Measurements from ENCODE around the gene NUCB1.
A peak's percentile ranks its signal among the peaks of the same experiment; 100 is the strongest.
"Not testable (repeated sequence)": the region's sequence is repeated elsewhere in the genome, so short reads cannot be mapped to it uniquely, and the experiment has no call there.

The NUCB1 gene

GRCh38 chr19:48866692-48867091 lies 33.4 kb upstream of the NUCB1 start:
- FAIRE-seq: no peak
- no peak for TF ChIP-seq POLR2A (IDR thresholded peaks at IDR 0.05; ENCODE audit: low read depth, low read length)
- TF ChIP-seq POLR2AphosphoS5 (IDR thresholded peaks at IDR 0.05; ENCODE audit: low read depth, low read length): no peak
- TF ChIP-seq POU2F2 (IDR thresholded peaks at IDR 0.05; ENCODE audit: low read depth, low read length): no peak
- no peak for TF ChIP-seq PAX5 (IDR thresholded peaks at IDR 0.05; ENCODE audit: insufficient read depth, low read length, severe bottlenecking)
- no peak for TF ChIP-seq SPI1 (IDR thresholded peaks at IDR 0.05; ENCODE audit: low read depth, low read length)
- TF ChIP-seq TAF1 (IDR thresholded peaks at IDR 0.05; ENCODE audit: low read depth, low read length): no peak

GRCh38 chr19:48867123-48867745 lies 32.9 kb upstream of the NUCB1 start:
- DNase-seq (ENCODE audit: insufficient read length, low spot score) (no peak), FAIRE-seq (no peak)
- no peak for TF ChIP-seq SPI1 (IDR thresholded peaks at IDR 0.05; ENCODE audit: low read depth, low read length)
- TF ChIP-seq TAF1 (IDR thresholded peaks at IDR 0.05; ENCODE audit: low read depth, low read length): no peak
- TF ChIP-seq POLR2A (IDR thresholded peaks at IDR 0.05; ENCODE audit: low read depth, low read length): no peak
- no peak for TF ChIP-seq POLR2AphosphoS5 (IDR thresholded peaks at IDR 0.05; ENCODE audit: low read depth, low read length)
- no peak for TF ChIP-seq PAX5 (IDR thresholded peaks at IDR 0.05; ENCODE audit: insufficient read depth, low read length, severe bottlenecking)
- no peak for TF ChIP-seq POU2F2 (IDR thresholded peaks at IDR 0.05; ENCODE audit: low read depth, low read length)

More at GRCh38 chr19:48866692-48867091, 33.4 kb upstream of the NUCB1 start:
- no peak for DNase-seq (ENCODE audit: insufficient read length, low spot score)

- no peak for DNase-seq (ENCODE audit: insufficient read length, low spot score)
- no peak for TF ChIP-seq PAX5 (IDR thresholded peaks at IDR 0.05; ENCODE audit: insufficient read depth, low read length, severe bottlenecking)
- no peak for TF ChIP-seq SPI1 (IDR thresholded peaks at IDR 0.05; ENCODE audit: low read depth, low read length)
- no peak for TF ChIP-seq POLR2AphosphoS5 (IDR thresholded peaks at IDR 0.05; ENCODE audit: low read depth, low read length)
- TF ChIP-seq POLR2A (IDR thresholded peaks at IDR 0.05; ENCODE audit: low read depth, low read length): no peak
- TF ChIP-seq TAF1 (IDR thresholded peaks at IDR 0.05; ENCODE audit: low read depth, low read length): no peak
- TF ChIP-seq POU2F2 (IDR thresholded peaks at IDR 0.05; ENCODE audit: low read depth, low read length): no peak
- FAIRE-seq: no peak
These were observed 32.4 kb upstream of the NUCB1 start for GRCh38 chr19:48867746-48868113.

- FAIRE-seq: no peak
- TF ChIP-seq TAF1 (IDR thresholded peaks at IDR 0.05; ENCODE audit: low read depth, low read length) (no peak), SPI1 (IDR thresholded peaks at IDR 0.05; ENCODE audit: low read depth, low read length) (peak; percentile 30; the same call in 1 of the 2 replicates), POLR2AphosphoS5 (IDR thresholded peaks at IDR 0.05; ENCODE audit: low read depth, low read length) (no peak), PAX5 (IDR thresholded peaks at IDR 0.05; ENCODE audit: insufficient read depth, low read length, severe bottlenecking) (no peak), POU2F2 (IDR thresholded peaks at IDR 0.05; ENCODE audit: low read depth, low read length) (no peak)
- DNase-seq (ENCODE audit: insufficient read length, low spot score): no peak
These were observed 31.8 kb upstream of the NUCB1 start, which contains the start of gene PLEKHA4 for GRCh38 chr19:48868114-48868886. TSS of gene PLEKHA4 (minus strand) at chr19:48868617. CDS start at chr19:48867620, 997 bp downstream.

- DNase-seq (ENCODE audit: insufficient read length, low spot score) (no peak), FAIRE-seq (no peak)
- TF ChIP-seq POLR2AphosphoS5 (IDR thresholded peaks at IDR 0.05; ENCODE audit: low read depth, low read length): no peak
- TF ChIP-seq SPI1 (IDR thresholded peaks at IDR 0.05; ENCODE audit: low read depth, low read length): no peak
- TF ChIP-seq POLR2A (IDR thresholded peaks at IDR 0.05; ENCODE audit: low read depth, low read length): no peak
- TF ChIP-seq TAF1 (IDR thresholded peaks at IDR 0.05; ENCODE audit: low read depth, low read length): no peak
- TF ChIP-seq POU2F2 (IDR thresholded peaks at IDR 0.05; ENCODE audit: low read depth, low read length): no peak
- no peak for TF ChIP-seq PAX5 (IDR thresholded peaks at IDR 0.05; ENCODE audit: insufficient read depth, low read length, severe bottlenecking)
These were observed 30.1 kb upstream of the NUCB1 start for GRCh38 chr19:48870048-48870447.

- not testable (repeated sequence) for DNase-seq (ENCODE audit: insufficient read length, low spot score)
- FAIRE-seq: peak; percentile 20
These were observed 28.5 kb upstream of the NUCB1 start for GRCh38 chr19:48871471-48872181.

- FAIRE-seq: peak; percentile 97
- peak; percentile 95 for TF ChIP-seq TAF1 (IDR thresholded peaks at IDR 0.05; ENCODE audit: low read depth, low read length)
- TF ChIP-seq POLR2AphosphoS5 (IDR thresholded peaks at IDR 0.05; ENCODE audit: low read depth, low read length): peak; percentile 100
- TF ChIP-seq SPI1 (IDR thresholded peaks at IDR 0.05; ENCODE audit: low read depth, low read length): peak; percentile 84
- peak; percentile 69 for TF ChIP-seq PAX5 (IDR thresholded peaks at IDR 0.05; ENCODE audit: insufficient read depth, low read length, severe bottlenecking)
- TF ChIP-seq POU2F2 (IDR thresholded peaks at IDR 0.05; ENCODE audit: low read depth, low read length): peak; percentile 92
- TF ChIP-seq POLR2A (IDR thresholded peaks at IDR 0.05; ENCODE audit: low read depth, low read length): peak; percentile 100
- DNase-seq (ENCODE audit: insufficient read length, low spot score): peak; percentile 86
These were observed 27.8 kb upstream of the NUCB1 start, which contains the start of gene PPP1R15A for GRCh38 chr19:48872182-48872883. TSS of gene PPP1R15A (plus strand) at chr19:48872421. CDS start at chr19:48873234, 813 bp downstream.

GRCh38 chr19:48872884-48873475 lies 27.1 kb upstream of the NUCB1 start:
- no peak for FAIRE-seq
- peak; percentile 47 for DNase-seq (ENCODE audit: insufficient read length, low spot score)
- TF ChIP-seq TAF1 (IDR thresholded peaks at IDR 0.05; ENCODE audit: low read depth, low read length) (peak; percentile 17; the same call in 1 of the 2 replicates), POLR2AphosphoS5 (IDR thresholded peaks at IDR 0.05; ENCODE audit: low read depth, low read length) (no peak), PAX5 (IDR thresholded peaks at IDR 0.05; ENCODE audit: insufficient read depth, low read length, severe bottlenecking) (peak; percentile 80), POLR2A (IDR thresholded peaks at IDR 0.05; ENCODE audit: low read depth, low read length) (peak; percentile 17), SPI1 (IDR thresholded peaks at IDR 0.05; ENCODE audit: low read depth, low read length) (no peak), POU2F2 (IDR thresholded peaks at IDR 0.05; ENCODE audit: low read depth, low read length) (no peak)

Data from GM12891 (cell line).